GDM1 (cell line): ENCODE data around the gene RGS2.

Experiments
- DNase-seq: peaks from one replicate; lab custom pipeline; 2025; lab: John Stamatoyannopoulos, UW

Gene RGS2

GRCh38 chr1:192830595-192831246, 21.9 kb downstream of the RGS2 start:
- no peak for DNase-seq

DNA sequence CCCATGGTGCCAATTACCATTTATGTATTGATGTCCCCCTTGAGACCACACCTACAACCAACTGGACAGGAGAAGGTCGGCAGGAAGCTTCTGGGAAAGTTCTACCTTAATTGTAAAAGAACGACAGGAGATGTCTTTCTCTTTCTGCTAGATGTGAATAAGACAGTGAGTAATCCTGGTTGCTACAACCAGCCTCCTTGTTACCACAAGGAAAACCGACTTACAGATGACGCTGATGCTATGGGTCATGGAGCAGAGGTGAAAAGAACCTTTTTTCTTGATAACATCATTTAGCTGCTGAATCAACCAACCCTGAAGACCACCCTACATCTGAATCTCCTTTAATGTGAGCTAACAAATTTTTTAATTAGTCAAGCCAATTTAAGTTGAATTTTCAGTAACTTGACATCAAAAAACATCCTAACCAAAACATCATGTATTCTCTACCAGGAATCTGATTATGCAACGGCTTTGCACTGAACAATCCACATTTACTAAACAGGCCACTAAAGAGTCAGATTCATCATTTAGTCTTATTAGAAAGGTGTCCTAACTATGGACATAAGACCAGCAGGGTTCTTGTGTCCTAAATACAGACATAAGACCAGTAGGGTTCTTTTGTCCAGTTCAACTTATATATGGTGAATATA, 23.0 kb downstream of the RGS2 start:
- DNase-seq, result no peak

DNA sequence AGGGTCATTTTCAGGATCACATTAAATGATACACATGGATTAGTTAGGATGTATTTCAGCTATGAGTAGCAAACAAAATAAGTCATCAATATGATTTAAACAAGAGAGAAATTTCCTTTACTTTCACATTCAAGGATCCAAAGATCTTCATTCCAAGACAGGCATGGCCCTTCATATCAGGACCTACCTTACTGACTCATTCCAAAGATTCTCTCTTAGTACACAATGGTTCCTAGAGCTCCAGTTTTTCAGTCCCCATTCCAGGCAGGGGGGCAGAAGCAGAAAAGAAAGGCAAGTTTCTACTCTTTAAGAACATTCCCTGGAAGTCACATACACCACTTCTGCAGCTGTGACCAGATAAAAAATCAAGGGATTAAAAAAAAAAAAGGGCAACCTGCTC, 23.7 kb downstream of the RGS2 start:
- DNase-seq, result no peak

- no peak for DNase-seq
These were observed 26.3 kb downstream of the RGS2 start for GRCh38 chr1:192835116-192835515.

DNA sequence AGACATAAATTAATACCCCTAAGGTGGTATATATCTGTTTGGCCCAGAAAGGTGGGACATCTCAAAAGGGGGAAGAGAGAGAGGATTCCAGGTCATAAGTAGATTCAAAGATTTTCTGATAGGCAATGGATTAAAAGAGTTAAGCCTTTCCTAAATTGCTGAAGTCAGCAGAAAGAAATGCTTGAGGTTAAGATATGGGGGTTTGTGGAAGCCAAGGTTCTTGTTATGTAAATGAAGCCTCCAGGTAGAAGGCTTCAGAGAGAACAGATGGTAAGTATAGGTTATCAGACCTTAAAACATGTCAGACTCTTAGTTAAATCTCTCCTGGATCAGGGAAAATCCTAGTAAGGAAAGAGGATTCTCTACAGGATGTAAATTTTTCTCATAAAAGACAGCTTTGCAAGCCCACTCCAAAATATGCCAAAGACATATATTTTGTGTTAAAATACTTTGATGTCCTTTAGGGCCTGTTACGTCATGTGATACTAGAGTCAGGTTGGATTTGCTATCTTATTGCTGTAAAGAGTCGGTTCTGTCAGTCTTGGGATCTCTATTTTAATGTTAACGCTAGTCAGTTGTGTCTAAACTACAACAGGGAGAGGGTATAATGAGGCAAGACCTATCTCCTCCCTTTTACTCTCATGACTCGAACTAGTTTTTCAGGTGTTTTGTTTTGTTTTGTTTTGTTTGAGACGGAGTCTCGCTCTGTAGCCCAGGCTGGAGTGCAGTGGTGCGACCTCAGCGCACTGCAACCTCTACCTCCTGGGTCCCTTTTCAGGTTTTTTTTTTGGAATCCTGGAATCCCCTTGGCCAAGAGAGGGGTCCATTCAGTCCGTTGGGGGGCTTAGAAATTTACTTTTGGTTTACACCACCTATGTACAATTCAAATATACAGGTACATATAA, 30.6 kb downstream of the RGS2 start:
- no peak for DNase-seq

GRCh38 chr1:192844360-192844759, 35.5 kb downstream of the RGS2 start:
- DNase-seq, result no peak

- no peak for DNase-seq
These were observed 38.1 kb downstream of the RGS2 start for GRCh38 chr1:192846950-192847349.

DNA sequence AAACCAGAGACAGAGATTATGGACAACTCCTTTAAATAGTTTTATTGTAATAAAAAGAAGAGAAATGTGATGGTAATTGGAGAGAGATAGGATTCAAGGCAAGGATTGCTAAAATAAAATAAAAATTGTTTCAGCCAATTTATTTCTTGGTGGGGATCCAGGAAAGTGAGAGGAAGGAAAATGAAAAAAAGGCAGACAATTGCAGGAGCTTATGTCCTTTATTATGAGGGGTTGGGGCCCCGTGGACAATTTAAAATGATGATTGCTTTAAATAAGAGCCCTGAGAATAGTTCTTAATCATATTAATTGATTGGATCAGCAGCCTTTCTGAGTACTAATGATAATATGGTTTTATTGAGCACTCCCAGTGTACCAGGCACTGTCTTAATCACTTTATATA, 40.2 kb downstream of the RGS2 start:
- DNase-seq, result no peak

DNA sequence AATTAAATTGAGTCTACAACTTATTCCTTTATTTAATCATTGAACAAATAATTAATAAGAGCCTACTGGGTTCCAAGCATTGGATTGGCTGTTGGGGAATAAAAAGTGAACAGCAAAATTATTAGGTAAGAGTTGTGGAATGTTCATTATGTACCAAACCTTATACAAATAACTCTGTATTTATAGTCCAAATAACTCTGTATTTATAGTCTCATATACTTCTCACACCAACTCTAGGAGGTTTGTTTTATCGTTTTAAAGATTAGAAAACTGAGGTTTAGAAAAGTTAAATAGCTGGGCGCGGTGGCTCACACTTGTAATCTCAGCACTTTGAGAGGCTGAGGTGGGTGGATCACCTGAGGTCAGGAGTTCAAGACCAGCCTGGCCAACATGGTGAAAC, 40.6 kb downstream of the RGS2 start:
- no peak for DNase-seq

GRCh38 chr1:192852001-192852947, 43.4 kb downstream of the RGS2 start:
- DNase-seq, result no peak

GRCh38 chr1:192858456-192858855, 49.6 kb downstream of the RGS2 start:
- DNase-seq, result no peak

- no peak for DNase-seq
These were observed 51.0 kb downstream of the RGS2 start for GRCh38 chr1:192859808-192860207.

DNA sequence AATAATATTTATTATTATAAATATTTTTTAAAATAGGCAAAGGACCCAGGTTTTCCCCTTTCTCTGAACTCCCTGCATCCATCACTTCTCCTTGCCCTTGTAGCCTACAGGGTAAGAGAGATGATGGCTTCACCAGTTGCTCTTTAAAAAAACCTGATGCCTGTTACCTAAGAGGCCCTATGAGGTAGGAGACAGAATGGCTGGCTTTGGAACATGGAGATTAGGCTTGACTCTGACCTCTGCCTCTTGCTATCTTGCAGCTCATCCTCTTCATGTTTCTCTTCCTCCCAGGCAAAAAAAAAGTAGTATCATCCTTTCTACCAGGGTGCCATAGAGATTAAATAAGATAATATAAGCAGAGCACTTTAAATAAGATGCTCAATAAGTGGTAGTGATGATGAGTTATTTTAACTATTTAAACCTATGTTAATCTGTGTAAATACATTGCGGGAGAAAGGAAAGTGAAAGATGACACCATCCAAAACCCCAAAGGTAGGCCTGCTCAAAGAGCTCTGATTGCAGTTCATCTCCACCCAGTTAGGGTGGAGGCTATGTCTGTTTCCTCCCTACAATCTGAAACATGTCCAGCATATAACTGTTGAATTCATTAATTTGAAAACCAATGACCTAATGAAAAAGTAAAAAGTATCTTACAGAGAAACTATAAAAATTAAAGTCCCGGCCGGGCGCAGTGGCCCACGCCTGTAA, 51.8 kb downstream of the RGS2 start:
- DNase-seq, result no peak

DNA sequence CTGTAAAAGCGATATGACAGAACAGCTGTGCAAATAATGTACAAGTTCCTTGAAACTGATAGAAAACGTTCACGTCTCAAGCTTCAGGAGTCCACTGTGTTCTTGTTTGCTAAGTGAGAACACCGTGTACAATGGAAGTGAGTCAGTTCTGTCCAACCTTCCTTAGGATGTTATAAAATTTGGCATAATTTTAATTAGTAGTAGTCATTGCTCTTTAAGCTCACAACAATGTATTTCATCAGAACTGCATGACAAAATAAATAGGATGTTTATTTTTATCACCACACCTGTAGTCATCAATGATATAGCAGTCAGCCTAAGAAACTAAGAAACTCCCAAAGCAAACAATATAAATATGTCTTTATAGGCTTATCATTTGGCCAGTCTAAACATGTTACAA, 53.0 kb downstream of the RGS2 start:
- no peak for DNase-seq
